Esophagus squamous epithelium (tissue), 5 donors: Measurements from ENCODE around the gene ENTPD5. TPM values are rescaled to one million over a fixed set of nuclear protein-coding genes. Genes with fewer than 3 reads are reported as not detected.
"Not testable (repeated sequence)": the region's sequence is repeated elsewhere in the genome, so short reads cannot be mapped to it uniquely, and the experiment has no call there.

ENCODE experiments used
- DNase-seq: peaks from one replicate; lab custom pipeline; 2025; lab: John Stamatoyannopoulos, UW
- H3K27ac ChIP-seq, 4 donors: fragments of 200-600 bp; sonication (generic); one replicate each; pipeline ENCODE4 v1.5.1; 2016 to 2019; ENCODE audit warnings: mild to moderate bottlenecking in 1 of 4
- H3K27me3 ChIP-seq, 4 donors: fragments of 200-600 bp; sonication (generic); 1 replicate in 3 of 4; 2 replicates in 1 of 4; pipeline versions ENCODE4 v1.5.1 to v1.6.0; 2017 to 2021; ENCODE audit warnings: antibody characterized with exemption in 1 of 4
- H3K36me3 ChIP-seq, 3 donors: fragments of 200-600 bp; sonication (generic); one replicate each; pipeline ENCODE4 v1.5.1; 2016 to 2019
- H3K4me1 ChIP-seq, 3 donors: fragments of 200-600 bp; sonication (generic); one replicate each; pipeline ENCODE4 v1.5.1; 2017 to 2019
- H3K4me3 ChIP-seq, 4 donors: fragments of 200-600 bp; sonication (generic); 1 replicate in 3 of 4; 2 replicates in 1 of 4; pipeline ENCODE4 v1.5.1; 2016 to 2019; ENCODE audit warnings: mild to moderate bottlenecking in 2 of 4, moderate library complexity in 1 of 4
- H3K9me3 ChIP-seq, 3 donors: fragments of 200-600 bp; sonication (generic); one replicate each; pipeline ENCODE4 v1.5.1; 2016 to 2019
- CTCF ChIP-seq, 6 experiments: fragments of 450-650 bp in 4 of 6; fragments of 200-600 bp in 2 of 6; sonication (generic) in 2 of 6; IDR thresholded peaks; one replicate each; pipeline ENCODE4 v1.5.1; 2016 to 2019; ENCODE audit warnings: antibody characterized with exemption in 6 of 6, mild to moderate bottlenecking in 4 of 6, moderate library complexity in 4 of 6
- POLR2A ChIP-seq, 4 donors: fragments of 450-650 bp; IDR thresholded peaks; one replicate each; pipeline ENCODE4 v1.6.1; 2017; ENCODE audit warnings: antibody characterized with exemption in 4 of 4, mild to moderate bottlenecking in 4 of 4, moderate library complexity in 3 of 4
- WGBS, 2 donors: methylation state at CpG; one replicate each; pipeline ENCODE4 v1.1.5; 2018; 5-methylcytosine and 5-hydroxymethylcytosine counted together
- intact Hi-C: fragments of 100-400 bp; cut with DNase I; formaldehyde crosslinking; loops from one replicate; pipeline ENCODE4 v1.15.0; 2022
- total RNA-seq, 4 donors: library from RNA; depleted of rRNA; stranded (reverse); fragments of >200 nt; gene quantifications; one replicate each; pipeline ENCODE4 v1.1.0, GENCODE V29; 2016
- donor health status: DM: yes; HTN: yes; CAD: no.

The ENTPD5 gene
- total RNA-seq, 4 donors from 2014 or later: 9.3 to 16.9 (median 13.0) TPM

- H3K4me1 ChIP-seq: no peaks in the 10 kb centered on the region
- no peak overlapping the region for H3K4me3 ChIP-seq
- DNase-seq: no peak
- intact Hi-C loops: no loop called here
- H3K27me3 ChIP-seq: no peaks in the 10 kb centered on the region
- H3K9me3 ChIP-seq: no peaks in the 10 kb centered on the region
- H3K36me3 ChIP-seq: peaks cover 0 to 97% (median 0%) of the 10 kb centered on the region in 3 donors
- 67 to 68% methylated on average over 2 of the region's 2 CpGs for WGBS, 2 donors
- H3K27ac ChIP-seq: no peak overlapping the region
- TF ChIP-seq CTCF (IDR thresholded peaks at IDR 0.05): no peak
- no peak for TF ChIP-seq POLR2A (IDR thresholded peaks at IDR 0.05)
Measured at GRCh38 chr14:74008843-74009499, 10.1 kb downstream of the ENTPD5 start.

GRCh38 chr14:74005664-74006063, 13.4 kb downstream of the ENTPD5 start:
- H3K4me3 ChIP-seq, H3K27ac ChIP-seq, DNase-seq, intact Hi-C loops, H3K4me1 ChIP-seq, H3K27me3 ChIP-seq, H3K9me3 ChIP-seq: not testable (repeated sequence)
- peaks cover 0 to 89% (median 0%) of the 10 kb centered on the region in 3 donors for H3K36me3 ChIP-seq
- WGBS, 2 donors: 92% methylated on average over 3 of the region's 3 CpGs

- intact Hi-C loops: no loop called here
- WGBS, 2 donors: 87 to 94% methylated on average over 2 of the region's 2 CpGs
- H3K27ac ChIP-seq: no peak overlapping the region
Measured at GRCh38 chr14:73998726-73999125, 20.4 kb downstream of the ENTPD5 start.

GRCh38 chr14:73997944-73998447, 21.1 kb downstream of the ENTPD5 start:
- no peaks in the 10 kb centered on the region for H3K4me1 ChIP-seq
- H3K27me3 ChIP-seq: no peaks in the 10 kb centered on the region
- no peaks in the 10 kb centered on the region for H3K9me3 ChIP-seq
- WGBS, 2 donors: 89% methylated on average over 7 of the region's 7 CpGs
- TF ChIP-seq CTCF (IDR thresholded peaks at IDR 0.05): no peak
- no peak for TF ChIP-seq POLR2A (IDR thresholded peaks at IDR 0.05)
- no peak for DNase-seq
- H3K27ac ChIP-seq: peak overlapping the region in 1 of 4 donors; percentile 29
- H3K4me3 ChIP-seq: no peak overlapping the region
- intact Hi-C loops: no loop called here
- H3K36me3 ChIP-seq: peaks cover 0 to 61% (median 0%) of the 10 kb centered on the region in 3 donors

More at GRCh38 chr14:73998726-73999125, 20.4 kb downstream of the ENTPD5 start:
- H3K4me1 ChIP-seq: no peaks in the 10 kb centered on the region
- no peaks in the 10 kb centered on the region for H3K27me3 ChIP-seq
- H3K9me3 ChIP-seq: no peaks in the 10 kb centered on the region
- TF ChIP-seq CTCF (IDR thresholded peaks at IDR 0.05): no peak
- TF ChIP-seq POLR2A (IDR thresholded peaks at IDR 0.05): no peak
- DNase-seq: no peak
- peaks cover 0 to 66% (median 0%) of the 10 kb centered on the region in 3 donors for H3K36me3 ChIP-seq
- H3K4me3 ChIP-seq: no peak overlapping the region

GRCh38 chr14:73997108-73997943, 21.8 kb downstream of the ENTPD5 start:
- TF ChIP-seq POLR2A (IDR thresholded peaks at IDR 0.05): no peak
- no peak for TF ChIP-seq CTCF (IDR thresholded peaks at IDR 0.05)

More at GRCh38 chr14:73997108-73997943, 21.8 kb downstream of the ENTPD5 start:
- DNase-seq: no peak
- Histone ChIP-seq H3K9me3 (no peaks in the 10 kb centered on the region), H3K36me3 (peaks cover 0 to 58% (median 0%) of the 10 kb centered on the region in 3 donors), H3K4me3 (no peak overlapping the region), H3K4me1 (no peaks in the 10 kb centered on the region), H3K27me3 (no peaks in the 10 kb centered on the region), H3K27ac (peak overlapping the region in 1 of 4 donors; percentile 33)
- 86 to 100% methylated on average over 1 of the region's 1 CpG for WGBS, 2 donors
- intact Hi-C loops: no loop called here
